ENCODE results near the gene BTBD16.

BTBD16 gene

GRCh38 chr10:122376364-122376961, 105.4 kb downstream of the BTBD16 start:
- no peak for DNase-seq

- DNase-seq, result no peak
Observed at GRCh38 chr10:122379041-122379440, 107.9 kb downstream of the BTBD16 start.

GRCh38 chr10:122379537-122379936, 108.4 kb downstream of the BTBD16 start:
- DNase-seq, result no peak

- no peak for DNase-seq
Observed at GRCh38 chr10:122380703-122381102, 109.6 kb downstream of the BTBD16 start.

- no peak for DNase-seq
Observed at GRCh38 chr10:122381680-122382079, 110.6 kb downstream of the BTBD16 start.

- no peak for DNase-seq
Observed at GRCh38 chr10:122386514-122386913, 115.4 kb downstream of the BTBD16 start.

GRCh38 chr10:122387572-122387971, 116.5 kb downstream of the BTBD16 start:
- DNase-seq, result no peak

All from activated gamma-delta T cell (primary cell).